ENCODE results near the gene KRTAP10-2.

DNA sequence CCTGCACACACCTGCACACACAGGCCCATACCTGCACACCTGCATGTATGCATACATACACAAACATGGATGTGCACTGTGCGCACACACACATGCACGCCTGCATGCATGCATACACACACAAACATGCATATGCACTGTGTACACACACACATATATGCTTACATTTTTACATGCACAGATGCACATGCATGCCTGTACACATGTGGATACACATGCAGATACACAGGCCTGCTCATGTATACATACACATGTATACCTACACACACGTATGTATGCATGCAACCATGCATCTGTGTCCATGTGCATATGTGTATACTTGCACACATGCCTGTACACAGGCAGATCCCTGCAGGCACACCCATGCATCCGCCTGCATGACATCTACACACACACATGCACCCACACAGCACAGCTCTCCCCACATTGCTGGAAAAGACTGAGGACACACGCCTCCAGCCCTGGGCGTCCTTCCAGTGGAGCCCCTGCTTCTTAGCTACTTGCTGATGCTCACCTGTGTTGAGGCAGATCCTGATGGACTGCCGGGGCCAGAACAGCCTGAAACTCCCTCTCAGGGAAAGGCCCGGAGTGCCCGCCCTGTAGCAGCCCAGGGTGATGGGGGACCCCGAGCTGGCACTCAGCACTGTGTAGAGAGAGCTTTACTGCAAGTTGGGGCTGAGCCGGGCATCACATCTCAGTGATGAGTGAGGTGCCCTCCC is 39.9 kb downstream of the KRTAP10-2 start:
- TF ChIP-seq CTCF (conservative IDR thresholded peaks at IDR 0.05; ENCODE audit: low read depth in 2 of 2) (no peak), EZH2phosphoT487 (IDR thresholded peaks at IDR 0.05; ENCODE audit: unreplicated experiment) (no peak), STAT1 (IDR thresholded peaks at IDR 0.05; ENCODE audit: unreplicated experiment) (no peak), ZNF114 (CRISPR knock-in tag; IDR thresholded peaks at IDR 0.05) (no peak), NANOG (IDR thresholded peaks at IDR 0.05; ENCODE audit: borderline replicate concordance) (no peak), POLR2AphosphoS5 (IDR thresholded peaks at IDR 0.05; ENCODE audit: low read depth) (no peak), EZH2 (IDR thresholded peaks at IDR 0.05; ENCODE audit: low read depth, unreplicated experiment) (no peak), CREB1 (CRISPR knock-in tag; IDR thresholded peaks at IDR 0.05; ENCODE audit: low read depth) (no peak)
- TF ChIP-seq, protein P1, sequence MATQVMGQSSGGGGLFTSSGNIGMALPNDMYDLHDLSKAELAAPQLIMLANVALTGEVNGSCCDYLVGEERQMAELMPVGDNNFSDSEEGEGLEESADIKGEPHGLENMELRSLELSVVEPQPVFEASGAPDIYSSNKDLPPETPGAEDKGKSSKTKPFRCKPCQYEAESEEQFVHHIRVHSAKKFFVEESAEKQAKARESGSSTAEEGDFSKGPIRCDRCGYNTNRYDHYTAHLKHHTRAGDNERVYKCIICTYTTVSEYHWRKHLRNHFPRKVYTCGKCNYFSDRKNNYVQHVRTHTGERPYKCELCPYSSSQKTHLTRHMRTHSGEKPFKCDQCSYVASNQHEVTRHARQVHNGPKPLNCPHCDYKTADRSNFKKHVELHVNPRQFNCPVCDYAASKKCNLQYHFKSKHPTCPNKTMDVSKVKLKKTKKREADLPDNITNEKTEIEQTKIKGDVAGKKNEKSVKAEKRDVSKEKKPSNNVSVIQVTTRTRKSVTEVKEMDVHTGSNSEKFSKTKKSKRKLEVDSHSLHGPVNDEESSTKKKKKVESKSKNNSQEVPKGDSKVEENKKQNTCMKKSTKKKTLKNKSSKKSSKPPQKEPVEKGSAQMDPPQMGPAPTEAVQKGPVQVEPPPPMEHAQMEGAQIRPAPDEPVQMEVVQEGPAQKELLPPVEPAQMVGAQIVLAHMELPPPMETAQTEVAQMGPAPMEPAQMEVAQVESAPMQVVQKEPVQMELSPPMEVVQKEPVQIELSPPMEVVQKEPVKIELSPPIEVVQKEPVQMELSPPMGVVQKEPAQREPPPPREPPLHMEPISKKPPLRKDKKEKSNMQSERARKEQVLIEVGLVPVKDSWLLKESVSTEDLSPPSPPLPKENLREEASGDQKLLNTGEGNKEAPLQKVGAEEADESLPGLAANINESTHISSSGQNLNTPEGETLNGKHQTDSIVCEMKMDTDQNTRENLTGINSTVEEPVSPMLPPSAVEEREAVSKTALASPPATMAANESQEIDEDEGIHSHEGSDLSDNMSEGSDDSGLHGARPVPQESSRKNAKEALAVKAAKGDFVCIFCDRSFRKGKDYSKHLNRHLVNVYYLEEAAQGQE (IDR thresholded peaks at IDR 0.05; ENCODE audit: unreplicated experiment) = no peak

Measured in GM23338 (cell line).